GM18511 (cell line): Measurements from ENCODE around the gene GCC1.
"Not testable (repeated sequence)": the region's sequence is repeated elsewhere in the genome, so short reads cannot be mapped to it uniquely, and the experiment has no call there.

Experiments
- ATAC-seq: cut with Tn5 transposase; IDR thresholded peaks from one replicate; pipeline ENCODE4 v1.9.1; 2021; ENCODE audit warnings: mild to moderate bottlenecking, moderate library complexity; ENCODE audit not compliant: unreplicated experiment

The GCC1 gene

DNA sequence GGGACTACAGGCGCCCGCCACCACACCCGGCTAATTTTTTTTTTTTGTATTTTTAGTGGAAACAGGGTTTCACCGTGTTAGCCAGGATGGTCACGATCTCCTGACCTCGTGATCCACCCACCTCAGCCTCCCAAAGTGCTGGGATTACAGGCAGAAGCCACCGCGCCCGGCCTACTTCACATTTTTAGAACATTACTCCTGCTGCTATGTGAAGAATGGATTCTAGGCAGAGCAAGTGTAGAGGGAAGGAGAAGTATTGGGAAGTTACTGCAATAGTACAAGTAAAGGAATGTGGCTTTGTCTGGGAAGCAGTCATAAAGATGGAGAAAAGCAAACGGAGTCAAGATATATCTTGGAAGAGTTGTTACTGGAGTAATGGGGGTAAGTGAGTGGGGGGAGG lies 44.9 kb downstream of the GCC1 start:
- ATAC-seq: not testable (repeated sequence)

DNA sequence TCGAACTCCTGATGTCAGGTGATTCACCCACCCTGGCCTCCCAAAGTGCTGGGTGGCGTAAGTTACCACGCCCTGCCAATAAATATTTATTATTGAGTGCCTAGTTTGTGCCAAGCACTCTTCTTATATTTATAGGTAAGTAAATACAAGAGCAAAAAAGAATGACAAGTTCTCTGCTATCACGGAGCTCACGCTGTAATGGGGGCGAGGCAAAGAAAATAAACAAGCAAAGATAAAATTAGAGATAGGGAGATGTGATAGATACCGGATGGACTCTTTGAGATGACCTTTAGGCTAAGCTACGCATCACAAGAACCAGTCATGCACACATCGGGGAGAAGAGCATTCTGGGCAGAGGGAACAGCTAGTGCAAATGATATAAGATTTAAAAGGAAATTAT lies 46.3 kb downstream of the GCC1 start:
- no peak for ATAC-seq

GRCh38 chr7:127536741-127537140 lies 48.7 kb downstream of the GCC1 start:
- no peak for ATAC-seq

GRCh38 chr7:127536394-127536691 lies 49.1 kb downstream of the GCC1 start:
- no peak for ATAC-seq

- ATAC-seq: no peak
Observed at GRCh38 chr7:127535546-127536393, 49.6 kb downstream of the GCC1 start.

DNA sequence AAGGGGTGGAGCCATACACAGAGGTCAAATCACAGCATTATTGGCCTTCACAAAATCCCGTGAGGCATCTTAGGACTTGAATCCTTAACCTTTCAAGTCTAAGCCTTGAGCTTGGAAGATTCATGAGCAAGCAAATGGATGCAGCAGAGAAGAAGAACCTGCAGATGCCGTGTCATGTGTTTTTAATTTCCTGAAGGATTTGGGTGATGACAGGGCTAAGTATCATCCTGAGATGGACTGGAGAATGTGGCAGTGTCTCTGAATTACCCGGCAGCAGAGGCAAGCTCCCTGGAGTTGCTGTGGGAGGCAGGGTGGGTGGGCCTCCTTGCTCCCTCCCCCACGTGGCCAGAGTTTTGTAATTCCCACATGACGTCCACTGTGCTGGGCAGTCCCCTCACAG lies 50.8 kb downstream of the GCC1 start:
- no peak for ATAC-seq

- ATAC-seq: no peak
Observed at GRCh38 chr7:127532736-127533135, 52.7 kb downstream of the GCC1 start.

GRCh38 chr7:127532151-127532550 lies 53.2 kb downstream of the GCC1 start:
- ATAC-seq: no peak
